Breast epithelium (tissue), 3 donors: ENCODE results near the gene KIAA0319L.

ENCODE experiments used
- POLR2AphosphoS5 ChIP-seq, 3 donors: sonication (generic); formaldehyde crosslinking; IDR thresholded peaks; one replicate each; pipeline ENCODE4 v1.6.1; 2017; ENCODE audit warnings: antibody characterized with exemption in 3 of 3
- TF ChIP-seq, protein P1 (sequence below), 3 donors: fragments of 450-650 bp; IDR thresholded peaks; one replicate each; pipeline ENCODE4 v1.5.1; 2016 to 2017; ENCODE audit warnings: antibody characterized with exemption in 3 of 3, mild to moderate bottlenecking in 3 of 3, moderate library complexity in 3 of 3

GRCh38 chr1:35398739-35399138 is 158.5 kb downstream of the KIAA0319L start:
- no peak for TF ChIP-seq POLR2AphosphoS5 (IDR thresholded peaks at IDR 0.05)
- TF ChIP-seq, protein P1, sequence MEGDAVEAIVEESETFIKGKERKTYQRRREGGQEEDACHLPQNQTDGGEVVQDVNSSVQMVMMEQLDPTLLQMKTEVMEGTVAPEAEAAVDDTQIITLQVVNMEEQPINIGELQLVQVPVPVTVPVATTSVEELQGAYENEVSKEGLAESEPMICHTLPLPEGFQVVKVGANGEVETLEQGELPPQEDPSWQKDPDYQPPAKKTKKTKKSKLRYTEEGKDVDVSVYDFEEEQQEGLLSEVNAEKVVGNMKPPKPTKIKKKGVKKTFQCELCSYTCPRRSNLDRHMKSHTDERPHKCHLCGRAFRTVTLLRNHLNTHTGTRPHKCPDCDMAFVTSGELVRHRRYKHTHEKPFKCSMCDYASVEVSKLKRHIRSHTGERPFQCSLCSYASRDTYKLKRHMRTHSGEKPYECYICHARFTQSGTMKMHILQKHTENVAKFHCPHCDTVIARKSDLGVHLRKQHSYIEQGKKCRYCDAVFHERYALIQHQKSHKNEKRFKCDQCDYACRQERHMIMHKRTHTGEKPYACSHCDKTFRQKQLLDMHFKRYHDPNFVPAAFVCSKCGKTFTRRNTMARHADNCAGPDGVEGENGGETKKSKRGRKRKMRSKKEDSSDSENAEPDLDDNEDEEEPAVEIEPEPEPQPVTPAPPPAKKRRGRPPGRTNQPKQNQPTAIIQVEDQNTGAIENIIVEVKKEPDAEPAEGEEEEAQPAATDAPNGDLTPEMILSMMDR (IDR thresholded peaks at IDR 0.05), result no peak
